Smooth muscle cell (in vitro differentiated cells): ENCODE measurements around the gene FTCD. TPM values are rescaled to one million over a fixed set of nuclear protein-coding genes. Genes with fewer than 3 reads are reported as not detected.
A peak's percentile ranks its signal among the peaks of the same experiment; 100 is the strongest.
"Not testable (repeated sequence)": the region's sequence is repeated elsewhere in the genome, so short reads cannot be mapped to it uniquely, and the experiment has no call there.

ENCODE experiments used
- DNase-seq: peaks from one replicate; lab custom pipeline; 2025; ENCODE audit not compliant: unreplicated experiment; lab: John Stamatoyannopoulos, UW
- H2AFZ ChIP-seq: fragments of 200-600 bp; sonication (generic); 2 replicates; pipeline ENCODE4 v1.6.0; 2016; ENCODE audit warnings: antibody characterized with exemption, low read depth, mild to moderate bottlenecking
- H3F3A ChIP-seq: fragments of 200-600 bp; sonication (generic); 2 replicates; pipeline ENCODE4 v1.6.0; 2017; ENCODE audit warnings: antibody characterized with exemption, low read depth
- H3K27ac ChIP-seq: fragments of 200-600 bp; sonication (generic); 2 replicates; pipeline ENCODE4 v1.5.1; 2016; ENCODE audit warnings: low read depth, mild to moderate bottlenecking
- H3K27me3 ChIP-seq: fragments of 200-600 bp; sonication (generic); 2 replicates; pipeline ENCODE4 v1.6.1; 2016; ENCODE audit warnings: low read depth, mild to moderate bottlenecking
- H3K36me3 ChIP-seq: fragments of 200-600 bp; sonication (generic); 2 replicates; pipeline ENCODE4 v1.5.1; 2016; ENCODE audit warnings: low read depth
- H3K4me1 ChIP-seq: fragments of 200-600 bp; sonication (generic); 2 replicates; pipeline ENCODE4 v1.5.1; 2016; ENCODE audit warnings: low read depth
- H3K4me2 ChIP-seq: fragments of 200-600 bp; sonication (generic); 2 replicates; pipeline ENCODE4 v1.6.0; 2016; ENCODE audit warnings: mild to moderate bottlenecking
- H3K4me3 ChIP-seq: fragments of 200-600 bp; sonication (generic); 2 replicates; pipeline ENCODE4 v1.5.1; 2016; ENCODE audit warnings: mild to moderate bottlenecking
- H3K79me2 ChIP-seq: fragments of 200-600 bp; sonication (generic); 2 replicates; pipeline ENCODE4 v1.6.0; 2016; ENCODE audit warnings: low read depth, mild to moderate bottlenecking
- H3K9ac ChIP-seq: fragments of 200-600 bp; sonication (generic); 2 replicates; pipeline ENCODE4 v1.6.0; 2016; ENCODE audit warnings: low read depth
- H3K9me3 ChIP-seq: fragments of 200-600 bp; sonication (generic); replicated peaks from 2 replicates; pipeline ENCODE4 v1.5.1; 2016; ENCODE audit warnings: low read depth
- H4K20me1 ChIP-seq: fragments of 200-600 bp; sonication (generic); 2 replicates; pipeline ENCODE4 v1.6.0; 2016; ENCODE audit warnings: low read depth
- WGBS: methylation state at CpG from one replicate; pipeline ENCODE4 v1.1.7; 2016; ENCODE audit warnings: low lambda C conversion rate; 5-methylcytosine and 5-hydroxymethylcytosine counted together
- polyA plus RNA-seq: library from polyadenylated mRNA; unstranded; fragments of >200 nt; fragmentation: Nextera tagmentation; extraction: Ambion mirVana; gene quantifications from 2 replicates; pipeline ENCODE4 v1.2.1, GENCODE V29; 2016
- total RNA-seq: library from RNA; depleted of rRNA; stranded (reverse); fragments of >200 nt; gene quantifications from 2 replicates; pipeline ENCODE4 v1.2.3, GENCODE V29; 2014
- TF ChIP-seq, protein P1 (sequence below): fragments of 200-600 bp; sonication (generic); IDR thresholded peaks from 2 replicates; pipeline ENCODE4 v1.5.1; 2017; ENCODE audit warnings: borderline replicate concordance, mild to moderate bottlenecking, antibody characterized with exemption; ENCODE audit not compliant: insufficient read depth, poor library complexity, severe bottlenecking

FTCD gene
- total and polyA plus RNA-seq, 2 experiments from 2014 or later = 1.3 to 15.2 TPM

DNA sequence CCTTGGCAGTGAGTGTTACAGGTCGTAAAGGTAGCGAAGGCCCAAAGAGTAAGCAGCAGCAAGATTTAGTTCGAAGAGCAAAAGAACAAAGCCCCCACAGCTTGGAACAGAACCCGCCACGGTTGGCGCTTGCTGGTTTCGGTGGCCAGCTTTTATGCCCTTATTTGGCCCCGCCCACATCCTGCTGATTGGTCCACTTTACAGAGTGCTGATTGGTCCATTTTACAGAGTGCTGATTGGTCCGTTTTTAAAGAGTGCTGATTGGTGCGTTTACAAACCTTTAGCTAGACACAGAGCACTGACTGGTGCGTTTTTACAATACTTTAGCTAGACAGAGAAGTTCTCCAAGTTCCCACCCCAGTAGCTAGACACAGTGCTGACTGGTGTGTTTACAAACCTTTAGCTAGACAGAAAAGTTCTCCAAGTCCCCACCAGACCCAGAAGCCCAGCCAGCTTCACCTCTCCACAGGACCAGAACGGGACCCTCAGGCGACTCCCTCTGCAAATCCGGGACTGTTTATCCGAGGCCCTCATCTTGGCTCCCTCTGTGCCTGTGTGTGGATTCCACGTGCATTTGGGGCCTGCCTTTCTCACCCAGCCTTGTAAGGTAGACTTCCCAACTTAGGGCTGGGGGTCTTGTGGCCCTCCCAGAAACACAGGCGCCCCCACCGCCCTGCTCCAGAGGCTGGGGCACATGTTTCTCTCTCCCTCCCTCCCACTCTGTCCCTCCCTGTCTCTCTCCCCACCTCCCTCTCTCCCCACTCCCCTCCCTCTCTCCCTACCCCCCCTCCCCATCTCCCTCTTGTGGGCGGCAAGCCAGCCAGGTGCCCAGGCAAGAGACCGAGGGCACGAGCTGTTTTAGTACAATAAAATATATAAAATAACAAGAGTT is 12.6 kb downstream of the FTCD start:
- H3K4me3 ChIP-seq = peak overlapping the region; percentile 39
- no peak for DNase-seq
- no peaks in the 10 kb centered on the region for H3K9me3 ChIP-seq
- H3F3A ChIP-seq = peaks cover 5% of the 10 kb centered on the region
- H3K4me2 ChIP-seq = peak overlapping the region; percentile 81
- H3K4me1 ChIP-seq = no peaks in the 10 kb centered on the region
- 72% methylated on average over 18 of the region's 21 CpGs for WGBS
- H3K9ac ChIP-seq = no peak overlapping the region
- no peaks in the 10 kb centered on the region for H3K27me3 ChIP-seq
- TF ChIP-seq, protein P1, sequence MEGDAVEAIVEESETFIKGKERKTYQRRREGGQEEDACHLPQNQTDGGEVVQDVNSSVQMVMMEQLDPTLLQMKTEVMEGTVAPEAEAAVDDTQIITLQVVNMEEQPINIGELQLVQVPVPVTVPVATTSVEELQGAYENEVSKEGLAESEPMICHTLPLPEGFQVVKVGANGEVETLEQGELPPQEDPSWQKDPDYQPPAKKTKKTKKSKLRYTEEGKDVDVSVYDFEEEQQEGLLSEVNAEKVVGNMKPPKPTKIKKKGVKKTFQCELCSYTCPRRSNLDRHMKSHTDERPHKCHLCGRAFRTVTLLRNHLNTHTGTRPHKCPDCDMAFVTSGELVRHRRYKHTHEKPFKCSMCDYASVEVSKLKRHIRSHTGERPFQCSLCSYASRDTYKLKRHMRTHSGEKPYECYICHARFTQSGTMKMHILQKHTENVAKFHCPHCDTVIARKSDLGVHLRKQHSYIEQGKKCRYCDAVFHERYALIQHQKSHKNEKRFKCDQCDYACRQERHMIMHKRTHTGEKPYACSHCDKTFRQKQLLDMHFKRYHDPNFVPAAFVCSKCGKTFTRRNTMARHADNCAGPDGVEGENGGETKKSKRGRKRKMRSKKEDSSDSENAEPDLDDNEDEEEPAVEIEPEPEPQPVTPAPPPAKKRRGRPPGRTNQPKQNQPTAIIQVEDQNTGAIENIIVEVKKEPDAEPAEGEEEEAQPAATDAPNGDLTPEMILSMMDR = no peak
- peaks cover 21% of the 10 kb centered on the region for H4K20me1 ChIP-seq
- H3K79me2 ChIP-seq = no peaks in the 10 kb centered on the region
- peak overlapping the region; percentile 58 for H3K27ac ChIP-seq
- H2AFZ ChIP-seq = no peak overlapping the region
- no peaks in the 10 kb centered on the region for H3K36me3 ChIP-seq

DNA sequence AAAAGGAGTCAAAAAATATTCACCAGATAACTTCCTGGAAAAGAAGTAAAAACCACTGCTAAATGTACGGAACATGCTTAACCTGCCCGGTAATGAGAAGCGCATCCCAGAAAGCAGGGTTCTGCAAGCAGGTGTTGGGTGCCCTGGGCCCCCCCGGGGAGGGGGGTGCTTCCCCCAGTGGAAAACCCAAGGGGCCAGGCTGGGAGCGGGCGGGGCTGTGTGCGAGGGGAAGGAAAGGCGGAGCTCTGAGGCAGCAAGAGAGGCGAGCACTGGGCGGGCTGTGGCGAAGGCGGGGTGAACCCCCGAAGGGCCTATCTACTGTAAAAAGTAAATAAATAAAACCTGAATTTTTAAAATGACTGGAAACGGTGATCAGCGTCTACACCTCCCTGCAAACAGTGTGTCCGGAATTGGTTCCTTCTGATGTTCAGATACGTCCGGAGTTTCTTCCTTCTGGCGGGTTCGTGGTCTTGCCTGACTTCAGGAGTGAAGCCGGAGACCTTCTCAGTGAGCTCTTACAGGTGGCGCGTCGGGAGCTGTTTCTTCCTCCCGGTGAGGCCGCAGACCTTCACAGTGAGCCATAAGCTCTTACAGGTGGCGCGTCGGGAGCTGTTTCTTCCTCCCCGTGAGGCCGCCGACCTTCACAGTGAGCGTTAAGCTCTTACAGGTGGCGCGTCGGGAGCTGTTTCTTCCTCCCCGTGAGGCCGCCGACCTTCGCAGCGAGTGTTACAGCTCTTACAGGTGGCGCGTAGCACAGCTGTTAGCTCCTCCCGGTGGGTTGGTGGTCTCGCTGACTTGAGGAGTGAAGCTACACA is 13.4 kb downstream of the FTCD start:
- peak overlapping the region; percentile 39 for H3K4me3 ChIP-seq
- no peak overlapping the region for H3K9ac ChIP-seq
- TF ChIP-seq, protein P1 = no peak
- no peaks in the 10 kb centered on the region for H3K27me3 ChIP-seq
- no peaks in the 10 kb centered on the region for H3K4me1 ChIP-seq
- peaks cover 5% of the 10 kb centered on the region for H3F3A ChIP-seq
- no peaks in the 10 kb centered on the region for H3K9me3 ChIP-seq
- no peak overlapping the region for H3K27ac ChIP-seq
- no peaks in the 10 kb centered on the region for H3K79me2 ChIP-seq
- H3K4me2 ChIP-seq = peak overlapping the region; percentile 81
- no peak for DNase-seq
- WGBS = 54% methylated on average over 43 of the region's 45 CpGs
- H2AFZ ChIP-seq = no peak overlapping the region
- H3K36me3 ChIP-seq = no peaks in the 10 kb centered on the region
- H4K20me1 ChIP-seq = peaks cover 21% of the 10 kb centered on the region

DNA sequence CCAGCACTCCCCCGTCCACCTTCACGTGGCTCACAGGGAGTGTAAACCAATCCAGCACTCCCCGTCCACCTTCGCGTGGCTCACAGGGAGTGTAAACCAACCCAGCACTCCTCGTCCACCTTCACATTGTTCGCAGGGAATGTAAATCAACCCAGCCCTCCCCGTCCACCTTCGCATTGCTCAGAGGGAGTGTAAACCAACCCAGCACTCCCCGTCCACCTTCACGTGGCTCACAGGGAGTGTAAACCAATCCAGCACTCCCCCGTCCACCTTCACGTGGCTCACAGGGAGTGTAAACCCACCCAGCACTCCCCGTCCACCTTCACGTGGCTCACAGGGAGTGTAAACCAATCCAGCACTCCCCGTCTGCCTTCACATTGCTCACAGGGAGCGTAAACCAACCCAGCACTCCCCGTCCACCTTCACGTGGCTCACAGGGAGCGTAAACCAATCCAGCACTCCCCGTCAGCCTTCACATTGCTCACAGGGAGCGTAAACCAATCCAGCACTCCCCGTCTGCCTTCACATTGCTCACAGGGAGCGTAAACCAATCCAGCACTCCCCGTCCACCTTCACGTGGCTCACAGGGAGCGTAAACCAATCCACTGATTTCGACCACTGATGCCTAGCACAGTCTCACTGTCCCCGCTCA is 14.9 kb downstream of the FTCD start:
- not testable (repeated sequence) for H3K4me1 ChIP-seq, H3K9me3 ChIP-seq, DNase-seq, H3K27ac ChIP-seq, H3K27me3 ChIP-seq, H3K4me3 ChIP-seq, H3F3A ChIP-seq, H2AFZ ChIP-seq, H3K9ac ChIP-seq, H3K36me3 ChIP-seq, H3K79me2 ChIP-seq
- WGBS = 46% methylated on average over 29 of the region's 29 CpGs
- Histone ChIP-seq H4K20me1 (peaks cover 21% of the 10 kb centered on the region), H3K4me2 (peak overlapping the region; percentile 81)

DNA sequence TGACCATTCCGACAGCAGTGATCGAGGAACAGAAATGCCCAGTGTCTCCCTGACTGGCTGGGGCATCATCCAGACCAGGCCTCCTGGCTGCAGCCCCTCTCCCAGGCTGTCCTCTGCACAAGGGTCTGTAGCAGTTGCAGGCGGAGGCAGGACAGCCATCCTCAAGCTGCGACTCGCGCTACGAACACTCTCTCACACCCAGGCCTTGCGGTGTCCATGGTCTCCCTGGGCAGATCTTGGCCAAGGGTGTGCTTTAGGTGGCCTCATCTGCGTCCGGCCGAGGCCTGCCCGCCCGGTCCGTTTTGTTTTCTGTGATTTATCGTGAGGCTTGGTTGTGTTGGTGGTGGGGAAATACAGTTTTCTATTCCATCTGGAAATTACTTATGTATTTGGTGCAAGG is 15.7 kb downstream of the FTCD start:
- Histone ChIP-seq H3K4me1 (no peaks in the 10 kb centered on the region), H4K20me1 (peaks cover 21% of the 10 kb centered on the region), H3K27me3 (no peaks in the 10 kb centered on the region), H3K9me3 (no peaks in the 10 kb centered on the region), H3K36me3 (no peaks in the 10 kb centered on the region), H3K79me2 (no peaks in the 10 kb centered on the region), H3K9ac (no peak overlapping the region), H3K4me3 (no peak overlapping the region), H3K4me2 (no peak overlapping the region), H2AFZ (no peak overlapping the region), H3F3A (peaks cover 5% of the 10 kb centered on the region), H3K27ac (no peak overlapping the region)
- TF ChIP-seq, protein P1 = no peak
- no peak for DNase-seq
- 88% methylated on average over 15 of the region's 15 CpGs for WGBS
